Cardiac muscle cell (in vitro differentiated cells and primary cell): ENCODE results near the gene UAP1. TPM values are rescaled to one million over a fixed set of nuclear protein-coding genes. Genes with fewer than 3 reads are reported as not detected.

ENCODE experiments used
- DNase-seq, 2 donors: peaks; one replicate each; pipeline versions ENCODE4 v3.0.0 to v3.0.0-alpha.2; 2010 to 2017; ENCODE audit warnings: low read depth in 1 of 2, low spot score in 1 of 2
- H3K27ac ChIP-seq: fragments of 200-600 bp; sonication (generic); 2 replicates; pipeline ENCODE4 v1.5.1; 2016
- H3K27me3 ChIP-seq: fragments of 200-600 bp; sonication (generic); 2 replicates; pipeline ENCODE4 v1.6.0; 2016; ENCODE audit warnings: control low read depth
- H3K36me3 ChIP-seq: fragments of 200-600 bp; sonication (generic); 2 replicates; pipeline ENCODE4 v1.5.1; 2016; ENCODE audit warnings: control low read depth
- H3K4me1 ChIP-seq: fragments of 200-600 bp; sonication (generic); 2 replicates; pipeline ENCODE4 v1.8.1; 2017; ENCODE audit warnings: low read depth, mild to moderate bottlenecking, mixed run types
- H3K4me3 ChIP-seq: fragments of 200-600 bp; sonication (generic); 2 replicates; pipeline ENCODE4 v1.5.1; 2016; ENCODE audit warnings: mild to moderate bottlenecking
- H3K9me3 ChIP-seq: fragments of 200-600 bp; sonication (generic); 2 replicates; pipeline ENCODE4 v1.5.1; 2017; ENCODE audit warnings: low read depth, mild to moderate bottlenecking, control low read depth
- CTCF ChIP-seq: IDR thresholded peaks from 2 replicates; pipeline ENCODE4 v1.5.1; 2012; ENCODE audit warnings: low read depth, mild to moderate bottlenecking, low read length
- polyA plus RNA-seq: library from polyadenylated mRNA; unstranded; fragments of >200 nt; fragmentation: Nextera tagmentation; extraction: Ambion mirVana; gene quantifications from 2 replicates; pipeline ENCODE4 v1.2.1, GENCODE V29; 2016
- total RNA-seq: library from RNA; depleted of rRNA; stranded (reverse); fragments of >200 nt; gene quantifications from 2 replicates; pipeline ENCODE4 v1.2.3, GENCODE V29; 2016

UAP1 gene
- total and polyA plus RNA-seq, 2 experiments from 2014 or later = 24.0 to 25.7 TPM

- H3K27me3 ChIP-seq = no peaks in the 10 kb centered on the region
- H3K27ac ChIP-seq = no peak overlapping the region
- no peaks in the 10 kb centered on the region for H3K9me3 ChIP-seq
- DNase-seq = peak in 1 of 2 donors; percentile 22
- H3K4me3 ChIP-seq = no peak overlapping the region
- H3K36me3 ChIP-seq = no peaks in the 10 kb centered on the region
- TF ChIP-seq CTCF = no peak
- no peaks in the 10 kb centered on the region for H3K4me1 ChIP-seq
Observed at GRCh38 chr1:162536511-162536910, 25.0 kb upstream of the UAP1 start.

- H3K27me3 ChIP-seq = no peaks in the 10 kb centered on the region
- no peak for DNase-seq
- no peaks in the 10 kb centered on the region for H3K36me3 ChIP-seq
- TF ChIP-seq CTCF = no peak
- no peak overlapping the region for H3K4me3 ChIP-seq
- no peak overlapping the region for H3K27ac ChIP-seq
- H3K9me3 ChIP-seq = no peaks in the 10 kb centered on the region
- H3K4me1 ChIP-seq = no peaks in the 10 kb centered on the region
Observed at GRCh38 chr1:162537216-162537615, 24.3 kb upstream of the UAP1 start.

GRCh38 chr1:162538815-162539431 lies 22.6 kb upstream of the UAP1 start:
- Histone ChIP-seq H3K4me3 (no peak overlapping the region), H3K4me1 (no peaks in the 10 kb centered on the region), H3K27me3 (no peaks in the 10 kb centered on the region), H3K9me3 (no peaks in the 10 kb centered on the region), H3K27ac (no peak overlapping the region), H3K36me3 (no peaks in the 10 kb centered on the region)
- DNase-seq = peak in 1 of 2 donors; percentile 82
- TF ChIP-seq CTCF = no peak

GRCh38 chr1:162541619-162542141 lies 19.8 kb upstream of the UAP1 start:
- TF ChIP-seq CTCF = no peak
- Histone ChIP-seq H3K27me3 (no peaks in the 10 kb centered on the region), H3K4me3 (no peak overlapping the region), H3K4me1 (no peaks in the 10 kb centered on the region), H3K36me3 (no peaks in the 10 kb centered on the region), H3K9me3 (no peaks in the 10 kb centered on the region), H3K27ac (no peak overlapping the region)
- DNase-seq = peak in 1 of 2 donors; percentile 96

- no peak for TF ChIP-seq CTCF
- no peaks in the 10 kb centered on the region for H3K36me3 ChIP-seq
- no peak for DNase-seq
- H3K27me3 ChIP-seq = no peaks in the 10 kb centered on the region
- H3K27ac ChIP-seq = no peak overlapping the region
- H3K9me3 ChIP-seq = no peaks in the 10 kb centered on the region
- no peak overlapping the region for H3K4me3 ChIP-seq
- H3K4me1 ChIP-seq = no peaks in the 10 kb centered on the region
Observed at GRCh38 chr1:162543228-162543627, 18.3 kb upstream of the UAP1 start.
